HUES64 (cell line): Measurements from ENCODE around the gene TRIM54.
"Not testable (repeated sequence)": the region's sequence is repeated elsewhere in the genome, so short reads cannot be mapped to it uniquely, and the experiment has no call there.

ENCODE experiments used
- H3K27ac ChIP-seq: 2 replicates; pipeline ENCODE4 v1.7.0; 2013; ENCODE audit warnings: low read depth, low read length, inconsistent platforms
- H3K27me3 ChIP-seq: 2 replicates; pipeline ENCODE4 v1.6.1; 2013; ENCODE audit warnings: mild to moderate bottlenecking, low read length; ENCODE audit not compliant: insufficient read depth
- H3K36me3 ChIP-seq: 2 replicates; pipeline ENCODE4 v1.6.1; 2013; ENCODE audit warnings: mild to moderate bottlenecking, low read length; ENCODE audit not compliant: insufficient read depth
- H3K4me1 ChIP-seq: 2 replicates; pipeline ENCODE4 v1.6.1; 2013; ENCODE audit warnings: mild to moderate bottlenecking, low read length, moderate library complexity; ENCODE audit not compliant: insufficient read depth
- H3K4me3 ChIP-seq: 2 replicates; pipeline ENCODE4 v1.5.1; 2013; ENCODE audit warnings: mild to moderate bottlenecking, low read length, moderate library complexity
- H3K9ac ChIP-seq: 2 replicates; pipeline ENCODE4 v1.6.1; 2013; ENCODE audit warnings: mild to moderate bottlenecking, low read depth, low read length
- H3K9me3 ChIP-seq: 2 replicates; pipeline ENCODE4 v1.6.1; 2013; ENCODE audit warnings: low read depth, low read length; ENCODE audit not compliant: insufficient read depth
- WGBS: fragments of 150-250, 120-280 bp; methylation state at CpG from one replicate; pipeline ENCODE4 v1.1.7; 2013; ENCODE audit warnings: missing lambda C conversion rate; 5-methylcytosine and 5-hydroxymethylcytosine counted together

The TRIM54 gene

DNA sequence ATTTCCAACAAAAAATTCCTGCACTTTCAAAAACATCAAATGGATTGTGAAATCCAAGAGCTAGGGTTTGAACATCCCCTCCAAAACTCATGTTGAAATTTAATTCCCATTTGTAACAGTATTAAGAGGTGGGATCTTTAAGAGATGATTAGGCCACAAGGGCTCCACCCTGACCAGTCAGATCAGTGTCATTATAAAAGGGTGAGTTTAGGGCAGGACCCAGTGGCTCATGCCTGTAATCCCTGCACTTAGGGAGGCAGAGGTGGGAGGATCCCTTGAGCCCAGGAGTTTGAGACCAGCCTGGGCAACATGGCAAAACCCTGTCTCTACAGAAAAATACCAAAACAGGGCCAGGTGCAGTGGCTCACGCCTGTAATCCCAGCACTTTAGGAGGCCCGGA is 65.4 kb downstream of the TRIM54 start:
- WGBS: 94% methylated on average over 2 of the region's 2 CpGs
- Histone ChIP-seq H3K36me3 (peaks cover 19% of the 10 kb centered on the region), H3K4me3 (no peak overlapping the region), H3K27me3 (no peaks in the 10 kb centered on the region), H3K9me3 (no peaks in the 10 kb centered on the region), H3K4me1 (0 out of 2 replicates have a peak, but pooled peaks cover 2% of the 10 kb centered on the region), H3K9ac (no peak overlapping the region), H3K27ac (no peak overlapping the region)

DNA sequence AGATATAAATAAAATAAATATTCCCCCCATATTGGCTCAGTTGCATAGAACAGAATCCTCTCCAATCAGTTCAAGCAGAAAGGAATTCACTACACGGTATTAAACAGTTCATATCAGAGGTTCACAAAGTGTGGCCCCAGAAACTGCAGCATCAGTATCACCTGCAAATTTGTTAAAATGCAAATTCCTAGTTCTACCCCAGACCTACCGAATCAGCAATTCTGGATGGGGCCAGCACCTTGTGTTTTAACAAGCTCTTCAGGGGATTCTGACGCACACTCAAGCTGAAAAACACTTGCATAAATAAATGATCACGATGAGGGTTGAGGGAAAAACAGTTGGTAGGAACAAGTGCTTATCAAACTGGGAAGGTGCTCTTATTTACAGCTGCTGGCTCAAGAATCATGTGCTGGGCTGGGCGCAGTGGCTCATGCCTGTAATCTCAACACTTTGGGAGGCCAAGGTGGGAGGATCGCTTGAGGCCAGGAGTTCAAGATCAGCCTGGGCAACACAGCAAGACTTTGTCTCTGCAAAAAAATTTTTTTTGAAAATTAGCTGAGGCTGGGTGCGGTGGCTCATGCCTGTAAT is 68.0 kb downstream of the TRIM54 start:
- Histone ChIP-seq H3K4me1 (peaks cover 19% of the 10 kb centered on the region), H3K27ac (no peak overlapping the region), H3K27me3 (no peaks in the 10 kb centered on the region), H3K4me3 (no peak overlapping the region), H3K9ac (no peak overlapping the region), H3K36me3 (peaks cover 11% of the 10 kb centered on the region), H3K9me3 (no peaks in the 10 kb centered on the region)
- 93% methylated on average over 7 of the region's 7 CpGs for WGBS

DNA sequence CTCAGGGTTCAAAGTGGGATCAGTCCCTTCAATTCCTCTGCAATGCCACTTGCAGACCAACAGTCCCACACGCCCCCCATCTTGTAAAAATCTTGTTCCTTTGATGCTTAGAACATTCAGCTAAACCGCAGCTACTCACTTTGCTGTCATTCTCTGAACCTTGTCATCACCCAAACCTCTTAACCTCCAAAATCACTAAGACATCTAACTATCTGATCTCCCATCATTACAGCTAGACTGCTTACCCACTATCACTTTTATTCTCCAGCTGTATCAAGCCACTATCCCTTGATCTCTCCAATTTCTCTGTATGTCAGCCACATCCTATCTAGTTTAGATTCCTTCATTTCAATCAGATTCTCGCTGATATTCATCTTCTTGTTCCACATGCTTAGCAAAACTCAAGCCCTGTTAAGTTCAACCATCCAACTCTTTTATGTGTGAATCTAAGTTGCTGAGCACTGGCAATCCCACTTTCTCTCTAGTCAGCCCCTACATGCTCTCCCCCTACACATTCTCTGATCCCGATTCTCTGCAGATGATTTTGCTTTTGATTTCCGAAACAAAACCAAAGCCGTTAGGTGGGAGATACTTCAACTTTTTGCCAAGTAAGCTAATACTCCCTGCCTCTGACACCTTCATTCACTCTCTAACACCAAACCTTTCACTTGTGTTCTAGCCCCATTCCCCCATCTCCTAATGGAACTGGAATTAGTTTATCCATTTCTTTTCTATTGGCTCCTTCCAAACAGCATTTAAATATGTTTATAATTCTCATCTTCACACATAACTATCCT is 69.8 kb downstream of the TRIM54 start:
- no peaks in the 10 kb centered on the region for H3K9me3 ChIP-seq
- peaks cover 19% of the 10 kb centered on the region for H3K4me1 ChIP-seq
- WGBS: 93% methylated on average over 6 of the region's 6 CpGs
- no peaks in the 10 kb centered on the region for H3K27me3 ChIP-seq
- H3K36me3 ChIP-seq: peaks cover 11% of the 10 kb centered on the region
- H3K27ac ChIP-seq: no peak overlapping the region
- no peak overlapping the region for H3K9ac ChIP-seq
- no peak overlapping the region for H3K4me3 ChIP-seq

DNA sequence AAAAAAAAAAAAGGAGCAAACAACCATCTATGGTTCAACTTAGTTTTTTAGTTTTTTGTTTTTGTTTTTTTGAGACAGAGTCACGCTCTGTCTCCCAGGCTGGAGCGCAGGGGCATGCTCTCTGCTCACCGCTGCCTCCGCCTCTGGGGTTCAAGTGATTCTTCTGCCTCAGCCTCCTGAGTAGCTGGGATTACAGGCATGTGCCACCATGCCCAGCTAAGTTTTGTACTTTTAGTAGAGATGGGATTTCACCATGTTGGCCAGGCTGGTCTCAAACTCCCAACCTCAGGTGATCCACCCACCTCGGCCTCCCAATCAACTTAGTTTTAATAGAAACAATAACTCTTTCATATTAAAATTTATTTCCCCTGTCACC is 71.1 kb downstream of the TRIM54 start:
- H3K27ac ChIP-seq, H3K4me3 ChIP-seq, H3K9me3 ChIP-seq, H3K9ac ChIP-seq, H3K27me3 ChIP-seq: not testable (repeated sequence)
- Histone ChIP-seq H3K36me3 (peaks cover 11% of the 10 kb centered on the region), H3K4me1 (peaks cover 19% of the 10 kb centered on the region)
- 90% methylated on average over 5 of the region's 5 CpGs for WGBS

DNA sequence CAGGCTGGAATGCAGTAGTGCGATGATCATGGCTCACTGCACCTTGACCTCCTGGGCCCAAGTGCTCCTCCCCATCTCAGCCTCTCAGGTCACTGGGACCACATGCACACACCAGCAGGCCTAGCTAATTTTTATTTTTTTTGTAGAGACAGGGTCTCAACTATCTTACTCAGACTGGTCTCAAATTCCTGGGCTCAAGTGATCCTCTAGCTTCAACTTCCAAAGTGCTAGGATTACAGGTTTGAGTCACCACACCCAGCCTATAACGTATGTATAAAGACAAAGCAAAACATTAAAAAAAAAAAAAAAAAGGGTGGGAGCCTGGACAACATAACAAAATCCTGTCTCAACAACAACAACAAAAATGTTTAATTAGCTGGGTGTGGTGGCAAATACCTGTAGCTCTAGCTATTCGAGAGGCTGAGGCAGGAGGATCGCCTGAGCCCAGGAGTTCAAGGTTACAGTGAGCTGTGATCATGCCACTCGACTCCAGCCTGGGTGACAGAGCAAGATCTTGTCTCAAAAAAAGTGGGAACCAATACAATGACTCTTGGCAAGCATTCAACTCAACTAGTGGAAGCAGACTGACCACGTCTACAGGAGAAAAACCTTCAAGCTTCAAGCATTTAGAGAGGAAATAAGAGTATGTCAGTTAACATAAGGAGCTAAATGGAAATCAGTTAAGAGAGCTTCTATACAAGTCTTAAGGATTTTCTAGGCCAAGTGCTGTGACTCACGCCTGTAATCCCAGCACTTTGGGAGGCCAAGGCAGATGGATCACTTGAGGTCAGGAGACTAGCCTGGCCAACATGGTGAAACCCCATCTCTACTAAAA is 71.8 kb downstream of the TRIM54 start:
- 94% methylated on average over 6 of the region's 7 CpGs for WGBS
- Histone ChIP-seq H3K36me3 (peaks cover 11% of the 10 kb centered on the region), H3K9ac (no peak overlapping the region)

DNA sequence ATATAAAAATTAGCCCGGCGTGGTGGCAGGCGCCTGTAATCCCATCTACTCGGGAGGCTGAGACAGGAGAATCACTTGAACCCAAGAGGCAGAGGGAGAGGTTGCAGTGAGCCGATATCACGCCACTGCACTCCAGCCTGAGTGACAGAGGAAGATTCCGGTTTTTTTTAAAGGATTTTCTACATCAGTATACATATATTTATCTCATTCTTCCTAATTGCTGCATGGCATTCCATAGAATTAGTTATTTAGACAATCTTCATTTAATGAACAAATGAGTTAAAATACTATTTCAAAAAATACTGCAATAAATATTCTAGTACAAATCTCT is 72.3 kb downstream of the TRIM54 start:
- no peak overlapping the region for H3K9ac ChIP-seq
- no peaks in the 10 kb centered on the region for H3K27me3 ChIP-seq
- no peaks in the 10 kb centered on the region for H3K9me3 ChIP-seq
- H3K4me3 ChIP-seq: no peak overlapping the region
- 89% methylated on average over 7 of the region's 7 CpGs for WGBS
- peaks cover 19% of the 10 kb centered on the region for H3K4me1 ChIP-seq
- H3K36me3 ChIP-seq: peaks cover 11% of the 10 kb centered on the region
- no peak overlapping the region; the same call in 1 of the 2 replicates for H3K27ac ChIP-seq

More for the DNA sequence above, 71.8 kb downstream of the TRIM54 start:
- Histone ChIP-seq H3K4me1 (peaks cover 19% of the 10 kb centered on the region), H3K9me3 (no peaks in the 10 kb centered on the region), H3K27me3 (no peaks in the 10 kb centered on the region), H3K27ac (peak overlapping the region; percentile 26; the same call in 1 of the 2 replicates), H3K4me3 (no peak overlapping the region; the same call in 1 of the 2 replicates)

DNA sequence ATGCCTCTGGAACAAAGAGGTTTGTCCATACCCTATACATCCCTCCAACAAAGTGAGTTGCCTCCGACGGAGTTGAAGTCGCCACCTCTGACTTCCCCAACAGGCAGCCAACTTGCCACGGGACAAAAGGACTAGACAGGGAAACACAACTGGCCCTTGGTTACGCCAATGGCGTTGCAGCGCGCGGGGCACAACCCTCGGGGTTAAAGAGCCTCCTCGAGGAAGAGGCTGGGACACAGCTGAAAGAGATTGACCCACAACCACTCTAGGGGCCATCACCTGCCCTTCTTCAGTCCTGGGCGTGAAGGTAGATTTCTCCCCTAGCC is 73.8 kb downstream of the TRIM54 start:
- Histone ChIP-seq H3K27ac (peak overlapping the region; percentile 95), H3K9ac (peak overlapping the region; percentile 94), H3K4me1 (peaks cover 19% of the 10 kb centered on the region), H3K27me3 (no peaks in the 10 kb centered on the region), H3K4me3 (peak overlapping the region; percentile 76), H3K36me3 (peaks cover 6% of the 10 kb centered on the region), H3K9me3 (no peaks in the 10 kb centered on the region)
- under 1% methylated on average over 12 of the region's 12 CpGs for WGBS

DNA sequence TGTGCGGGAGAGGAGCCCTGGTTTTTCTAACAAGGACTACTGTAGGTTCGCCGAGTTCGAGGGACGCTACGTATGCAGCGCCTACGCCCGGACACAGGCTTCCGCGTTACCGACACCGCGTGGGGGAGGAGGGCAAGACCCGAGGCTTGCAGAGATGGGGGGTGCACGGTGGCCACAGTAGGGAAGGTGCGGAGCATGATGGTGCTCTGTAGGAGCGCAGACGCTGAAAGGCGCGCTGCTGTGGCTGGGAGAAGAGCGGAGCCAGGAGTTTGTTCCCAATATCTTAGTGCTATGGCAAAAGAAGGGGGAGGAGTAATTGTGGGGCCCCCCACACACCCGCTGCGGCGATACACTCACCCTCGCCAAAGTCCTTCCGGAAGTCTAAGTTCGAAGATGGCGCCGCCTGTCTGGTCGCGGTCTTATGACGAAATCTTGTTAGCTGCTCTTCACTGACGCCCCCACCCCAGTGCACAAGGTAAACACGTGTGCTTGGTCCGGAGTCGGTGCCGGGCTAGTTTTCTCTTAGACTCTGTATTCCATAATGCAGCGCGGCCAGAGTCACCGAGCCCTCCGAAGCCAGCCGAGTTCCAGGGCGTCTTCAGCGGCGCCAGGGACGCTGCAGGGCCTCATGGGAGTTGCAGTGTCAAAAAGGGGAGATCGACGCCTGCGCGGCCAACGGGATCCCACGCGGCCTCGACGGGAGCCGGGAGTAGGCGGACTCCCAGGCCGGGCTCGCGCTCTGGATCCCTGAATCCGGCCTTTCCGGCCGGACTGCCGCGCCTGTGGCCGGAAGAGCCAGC is 74.4 kb downstream of the TRIM54 start, which contains the start of gene GTF3C2:
Gene GTF3C2, minus strand, starts transcription at position 383 of the 800 bp plus-strand sequence. CDS start 13,210 bp downstream, outside the sequence.
- peak within 1 kb of the TSS; percentile 95 for H3K27ac ChIP-seq
- H3K9ac ChIP-seq: peak within 1 kb of the TSS; percentile 94
- H3K27me3 ChIP-seq: no peaks in the 10 kb centered on the region
- H3K9me3 ChIP-seq: no peaks in the 10 kb centered on the region
- peaks cover 19% of the 10 kb centered on the region for H3K4me1 ChIP-seq
- H3K36me3 ChIP-seq: peaks cover 6% of the 10 kb centered on the region
- peak within 1 kb of the TSS; percentile 76 for H3K4me3 ChIP-seq
- under 1% methylated on average over 67 of the region's 67 CpGs for WGBS
